MM.1S (cell line): Measurements from ENCODE around the gene PMS1.

Source experiments
- EZH2 ChIP-seq: fragments of 300-600 bp; sonication (generic); optimal IDR thresholded peaks from 2 replicates; pipeline ENCODE3; 2017; ENCODE audit warnings: low read depth, mild to moderate bottlenecking, antibody characterized with exemption, low read length, mixed read lengths
- EZH2phosphoT487 ChIP-seq: fragments of 300-600 bp; sonication (generic); IDR thresholded peaks from 2 replicates; pipeline ENCODE4 v1.6.1; 2018; ENCODE audit warnings: antibody characterized with exemption, low read length
- TF ChIP-seq, protein P1 (sequence below): fragments of 300-600 bp; sonication (generic); IDR thresholded peaks from 2 replicates; pipeline ENCODE4 v1.5.1; 2016; ENCODE audit warnings: antibody characterized with exemption, low read length, mixed read lengths

DNA sequence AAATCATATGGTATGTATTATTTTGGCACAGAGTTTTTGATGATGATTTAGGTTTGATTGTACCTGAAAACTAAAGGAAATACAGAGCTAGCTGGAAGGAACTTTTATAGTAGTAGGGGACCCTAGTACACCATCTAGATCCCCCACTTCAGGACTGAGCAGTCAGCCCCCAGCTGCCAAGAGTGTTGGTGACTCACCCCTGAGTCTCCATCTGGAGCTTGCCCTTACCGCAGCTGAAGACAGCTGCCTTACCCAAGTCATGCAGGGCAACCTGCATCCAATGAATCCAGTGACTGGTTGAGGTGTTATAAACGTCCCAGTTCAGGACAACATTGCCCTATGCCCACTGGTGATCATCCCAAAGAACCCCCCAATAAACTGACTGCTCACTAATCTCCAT, 15.3 kb downstream of the PMS1 start:
- TF ChIP-seq EZH2 (no peak), EZH2phosphoT487 (no peak)
- TF ChIP-seq, protein P1, sequence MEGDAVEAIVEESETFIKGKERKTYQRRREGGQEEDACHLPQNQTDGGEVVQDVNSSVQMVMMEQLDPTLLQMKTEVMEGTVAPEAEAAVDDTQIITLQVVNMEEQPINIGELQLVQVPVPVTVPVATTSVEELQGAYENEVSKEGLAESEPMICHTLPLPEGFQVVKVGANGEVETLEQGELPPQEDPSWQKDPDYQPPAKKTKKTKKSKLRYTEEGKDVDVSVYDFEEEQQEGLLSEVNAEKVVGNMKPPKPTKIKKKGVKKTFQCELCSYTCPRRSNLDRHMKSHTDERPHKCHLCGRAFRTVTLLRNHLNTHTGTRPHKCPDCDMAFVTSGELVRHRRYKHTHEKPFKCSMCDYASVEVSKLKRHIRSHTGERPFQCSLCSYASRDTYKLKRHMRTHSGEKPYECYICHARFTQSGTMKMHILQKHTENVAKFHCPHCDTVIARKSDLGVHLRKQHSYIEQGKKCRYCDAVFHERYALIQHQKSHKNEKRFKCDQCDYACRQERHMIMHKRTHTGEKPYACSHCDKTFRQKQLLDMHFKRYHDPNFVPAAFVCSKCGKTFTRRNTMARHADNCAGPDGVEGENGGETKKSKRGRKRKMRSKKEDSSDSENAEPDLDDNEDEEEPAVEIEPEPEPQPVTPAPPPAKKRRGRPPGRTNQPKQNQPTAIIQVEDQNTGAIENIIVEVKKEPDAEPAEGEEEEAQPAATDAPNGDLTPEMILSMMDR, result no peak
